NCI-H1694 treated with DMSO at 0.1 percent for 48 hours (cell line): ENCODE data around the gene SLC12A7.

ENCODE experiments used
- DNase-seq: peaks from one replicate; lab custom pipeline; 2025; lab: John Stamatoyannopoulos, UW

The SLC12A7 gene

DNA sequence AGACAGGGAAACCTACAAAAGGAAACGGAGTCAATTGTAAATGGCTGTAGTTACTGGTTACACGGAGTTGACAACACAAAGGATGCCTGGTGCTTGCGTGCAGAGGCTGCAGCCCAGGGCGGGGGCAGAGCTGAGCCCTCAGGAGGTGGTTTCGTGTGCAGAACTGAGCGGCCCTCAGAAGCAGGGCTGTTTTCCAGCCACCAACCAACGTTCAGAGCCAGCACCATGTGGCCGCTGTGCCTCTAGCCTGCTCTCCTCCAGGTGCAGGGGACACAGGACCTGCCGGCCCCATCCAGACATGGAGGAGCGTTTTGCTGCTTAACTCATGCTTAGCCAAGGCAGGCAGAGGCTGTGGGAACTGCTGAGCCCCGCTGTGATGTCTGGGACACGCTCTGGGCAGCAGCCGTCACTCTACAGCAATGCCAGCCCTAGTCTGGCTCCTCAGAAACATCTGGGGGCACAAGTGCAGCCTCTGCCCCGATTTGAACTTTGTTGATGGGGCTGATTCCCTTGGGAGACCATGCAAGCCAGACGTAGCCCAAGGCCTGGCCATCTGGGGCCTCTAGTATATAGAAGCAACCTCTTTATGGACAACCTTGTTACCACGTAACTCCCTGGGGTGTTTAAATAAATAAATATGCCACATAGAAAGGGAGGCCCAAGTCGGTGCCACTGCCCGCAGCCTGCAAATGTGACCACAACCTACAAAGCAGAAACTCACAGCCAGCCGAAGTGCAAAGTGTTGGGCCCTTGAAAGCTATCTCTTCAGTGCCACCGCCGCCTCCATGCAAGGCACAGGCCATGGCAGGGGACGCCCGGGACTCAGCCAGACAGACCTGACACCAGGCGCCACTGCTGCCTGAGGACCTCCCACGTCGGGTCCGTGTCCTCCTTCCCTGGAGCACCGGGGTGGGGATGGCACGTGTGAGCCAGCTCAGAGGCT is 61.2 kb downstream of the SLC12A7 start:
- DNase-seq = no peak

DNA sequence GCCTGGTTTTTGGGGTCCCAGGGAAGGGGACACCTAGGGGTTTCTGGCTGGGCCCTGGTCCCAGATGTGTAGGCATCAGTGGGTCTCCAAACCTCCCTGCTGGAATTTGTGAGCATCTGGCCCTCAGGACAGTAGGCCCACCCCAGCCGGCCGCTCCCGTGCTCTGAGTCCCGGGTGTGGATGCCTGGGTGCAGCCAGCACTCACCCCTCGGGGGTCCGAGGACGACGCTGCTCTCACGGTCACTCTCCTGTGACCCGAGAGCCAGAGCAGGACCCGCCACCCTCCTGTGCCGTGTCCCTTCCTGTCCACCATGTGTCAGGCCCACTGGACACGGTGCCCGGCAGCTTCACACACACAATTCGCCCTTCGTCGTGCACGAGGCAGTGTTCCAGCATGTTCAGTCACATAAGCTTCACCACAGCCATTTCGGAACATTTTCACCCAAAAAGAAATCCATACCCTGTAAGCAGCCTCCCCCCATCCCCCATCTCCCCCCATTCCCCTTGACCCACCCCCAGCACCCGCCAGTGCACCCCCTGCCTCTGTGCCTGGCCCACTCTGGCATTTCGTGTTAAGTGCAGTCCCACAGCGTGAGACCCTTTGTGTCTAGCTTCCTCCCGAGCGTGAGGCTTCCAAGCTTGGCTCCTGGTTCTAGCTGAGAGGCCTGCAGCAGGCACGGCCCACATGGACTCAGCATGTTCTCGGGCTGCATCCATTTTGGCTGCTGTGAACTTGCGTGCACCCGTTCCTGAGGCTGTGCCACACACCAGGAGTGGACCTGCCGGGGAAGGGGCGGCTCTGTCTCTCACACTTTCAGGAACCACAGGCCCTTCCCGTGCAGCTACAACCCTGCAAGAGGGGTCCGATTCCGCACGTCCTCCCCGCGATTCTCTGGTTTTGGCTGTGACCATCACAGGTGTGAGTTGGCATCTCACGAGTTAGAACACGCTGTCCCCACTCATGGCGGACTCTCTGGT is 62.7 kb downstream of the SLC12A7 start:
- DNase-seq = no peak

GRCh38 chr5:1048162-1048721 is 63.6 kb downstream of the SLC12A7 start:
- DNase-seq = no peak

DNA sequence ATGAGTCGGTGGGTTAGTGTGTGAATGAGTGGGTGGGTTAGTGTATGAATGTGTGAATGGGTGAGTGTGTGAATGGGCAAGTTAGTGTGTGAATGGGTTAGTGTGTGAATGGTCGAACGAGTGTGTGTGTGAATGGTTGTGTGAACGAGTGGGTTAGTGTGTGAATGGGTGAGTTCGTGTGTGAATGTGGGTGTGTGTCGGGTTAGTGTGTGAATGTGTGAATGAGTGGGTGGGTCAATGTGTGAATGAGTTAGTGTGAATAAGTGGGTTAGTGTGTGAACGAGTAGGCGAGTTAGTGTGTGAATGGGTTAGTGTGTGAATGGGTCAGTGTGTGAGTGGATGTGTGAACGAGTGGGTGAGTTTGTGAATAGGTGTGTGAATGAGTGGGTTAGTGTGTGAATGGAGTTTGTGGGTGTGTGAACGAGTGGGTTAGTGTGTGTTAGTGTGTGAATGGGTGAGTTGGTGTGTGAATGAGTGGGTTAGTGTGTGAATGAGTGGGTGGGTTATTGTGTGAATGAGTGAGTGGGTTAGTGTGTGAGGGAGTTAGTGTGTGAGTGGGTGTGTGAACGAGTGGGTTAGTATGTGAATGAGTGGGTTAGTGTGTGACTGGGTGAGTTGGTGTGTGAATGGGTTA is 64.4 kb downstream of the SLC12A7 start:
- DNase-seq = no peak

DNA sequence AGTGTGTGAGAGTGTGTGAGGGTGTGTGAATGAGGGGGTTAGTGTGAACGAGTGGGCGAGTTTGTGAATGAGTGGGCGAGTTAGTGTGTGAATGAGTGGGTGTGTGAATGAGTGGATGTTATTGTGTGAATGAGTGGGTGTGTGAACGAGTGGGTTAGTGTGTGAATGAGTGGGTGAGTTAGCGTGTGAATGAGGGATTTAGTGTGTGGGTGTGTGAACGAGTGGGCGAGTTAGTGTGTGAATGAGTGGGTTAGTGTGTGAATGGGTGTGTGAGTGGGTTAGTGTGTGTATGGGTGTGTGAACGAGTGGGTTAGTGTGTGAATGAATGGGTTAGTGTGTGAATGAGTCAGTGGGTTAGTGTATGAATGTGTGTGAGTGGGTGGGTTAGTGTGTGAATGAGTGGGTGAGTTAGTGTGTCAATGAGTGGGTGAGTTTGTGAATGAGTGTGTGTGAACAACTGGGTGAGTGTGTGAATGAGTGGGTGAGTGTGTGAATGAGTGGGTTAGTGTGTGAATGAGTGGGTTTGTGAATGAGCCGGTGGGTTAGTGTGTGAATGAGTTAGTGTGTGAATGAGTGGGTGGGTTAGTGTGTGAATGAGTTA is 65.8 kb downstream of the SLC12A7 start:
- DNase-seq = no peak

- DNase-seq = no peak
These were observed 67.7 kb downstream of the SLC12A7 start for GRCh38 chr5:1044117-1044516.

- no peak for DNase-seq
These were observed 68.5 kb downstream of the SLC12A7 start for GRCh38 chr5:1043327-1043726.

GRCh38 chr5:1042626-1043025 is 69.2 kb downstream of the SLC12A7 start:
- no peak for DNase-seq

DNA sequence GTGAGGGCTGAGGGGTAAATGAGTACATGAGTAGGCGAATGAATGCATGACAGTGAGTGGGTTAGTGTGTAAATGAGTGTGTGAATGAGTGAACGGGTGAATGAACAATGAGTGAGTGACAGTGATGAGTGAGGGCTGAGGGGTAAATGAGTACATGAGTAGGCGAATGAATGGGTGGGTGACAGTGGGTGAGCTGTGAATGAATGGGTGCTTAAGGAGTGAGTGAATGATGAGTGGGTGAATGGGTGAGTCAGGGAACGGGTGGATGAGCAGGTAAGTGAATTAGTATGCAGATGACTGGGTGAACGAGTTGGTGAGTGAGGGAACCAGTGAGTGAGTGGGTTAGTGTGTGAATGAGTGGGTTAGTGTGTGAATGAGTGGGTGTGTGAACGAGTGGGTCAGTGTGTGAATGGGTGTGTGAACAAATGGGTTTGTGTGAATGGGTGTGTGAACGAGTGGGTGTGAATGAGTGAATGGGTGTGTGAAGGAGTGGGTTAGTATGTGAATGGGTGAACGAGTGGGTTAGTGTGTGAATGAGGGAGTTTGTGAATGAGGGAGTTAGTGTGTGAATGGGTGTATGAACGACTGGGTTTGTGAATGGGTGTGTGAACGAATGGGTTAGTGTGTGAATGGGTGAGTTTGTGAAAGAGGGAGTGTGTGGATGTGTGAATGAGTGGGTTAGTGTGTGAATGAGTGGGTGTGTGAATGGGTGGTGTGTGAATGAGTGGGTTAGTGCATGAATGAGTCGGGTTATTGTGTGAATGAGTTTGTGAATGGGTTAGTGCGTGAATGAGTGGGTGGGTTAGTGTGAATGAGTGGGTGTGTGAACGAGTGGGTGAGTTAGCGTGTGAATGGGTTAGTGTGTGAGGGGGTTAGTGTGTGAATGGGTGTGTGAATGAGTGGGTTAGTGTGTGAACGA is 70.4 kb downstream of the SLC12A7 start:
- DNase-seq = no peak

DNA sequence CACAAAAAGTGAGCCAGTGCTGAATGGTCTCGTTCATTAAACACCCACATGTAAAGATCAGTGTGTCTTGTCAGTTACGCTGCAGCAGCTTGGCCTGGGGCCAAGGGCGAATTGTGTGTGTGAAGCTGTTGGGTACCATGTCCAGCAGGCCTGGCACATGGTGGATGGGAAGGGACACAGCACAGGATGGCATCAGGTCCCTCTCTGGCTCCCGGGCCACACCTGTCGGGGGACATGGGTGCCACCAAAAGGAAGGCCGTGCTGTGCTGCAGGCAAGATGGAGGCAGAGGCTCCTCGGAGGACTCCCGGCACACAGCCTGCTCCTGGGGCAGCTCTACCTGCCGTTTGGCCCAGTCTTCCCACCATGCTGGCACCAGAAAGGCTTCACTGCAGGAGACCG is 71.3 kb downstream of the SLC12A7 start:
- no peak for DNase-seq

GRCh38 chr5:1039706-1040260 is 72.1 kb downstream of the SLC12A7 start:
- DNase-seq = no peak

- DNase-seq = no peak
These were observed 72.7 kb downstream of the SLC12A7 start for GRCh38 chr5:1039210-1039548.

DNA sequence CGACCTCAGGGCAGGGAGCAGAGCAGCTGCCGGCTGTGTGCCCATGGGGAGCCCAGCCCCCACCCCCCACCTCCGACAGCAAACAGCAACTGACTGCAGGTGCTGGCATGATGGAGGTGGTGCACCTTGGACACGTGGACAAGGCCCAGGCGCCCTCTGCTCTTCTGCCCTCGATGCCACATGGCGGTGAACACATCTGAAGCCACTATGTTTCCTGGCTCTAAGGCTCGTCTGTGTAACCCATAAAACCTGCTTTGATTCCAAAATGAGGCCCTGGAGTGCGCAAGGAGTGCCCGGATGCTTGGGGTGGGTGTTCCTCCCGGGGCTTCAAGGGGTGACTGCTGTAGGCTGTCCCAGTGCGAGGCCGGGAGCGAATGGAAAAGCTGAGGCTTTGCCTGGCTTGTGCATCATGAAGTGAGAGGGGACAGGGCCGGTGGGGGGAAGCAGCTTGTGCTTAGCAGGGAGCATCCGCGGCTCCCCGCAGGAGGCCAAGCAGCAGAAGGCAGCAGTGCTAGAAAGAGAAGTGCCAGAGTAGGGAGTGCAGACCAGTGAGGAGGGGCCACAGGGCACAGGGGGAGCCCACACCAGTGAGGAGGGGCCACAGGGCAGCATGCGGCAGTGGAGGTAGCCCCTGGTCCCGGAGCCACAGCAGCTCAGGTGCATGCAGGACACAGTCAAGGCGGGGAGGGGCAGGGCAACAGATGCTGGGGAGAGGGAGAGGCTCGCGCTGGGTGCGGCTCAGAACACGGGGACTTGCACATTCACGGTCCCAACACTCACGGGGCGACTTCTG is 73.2 kb downstream of the SLC12A7 start:
- DNase-seq = no peak

DNA sequence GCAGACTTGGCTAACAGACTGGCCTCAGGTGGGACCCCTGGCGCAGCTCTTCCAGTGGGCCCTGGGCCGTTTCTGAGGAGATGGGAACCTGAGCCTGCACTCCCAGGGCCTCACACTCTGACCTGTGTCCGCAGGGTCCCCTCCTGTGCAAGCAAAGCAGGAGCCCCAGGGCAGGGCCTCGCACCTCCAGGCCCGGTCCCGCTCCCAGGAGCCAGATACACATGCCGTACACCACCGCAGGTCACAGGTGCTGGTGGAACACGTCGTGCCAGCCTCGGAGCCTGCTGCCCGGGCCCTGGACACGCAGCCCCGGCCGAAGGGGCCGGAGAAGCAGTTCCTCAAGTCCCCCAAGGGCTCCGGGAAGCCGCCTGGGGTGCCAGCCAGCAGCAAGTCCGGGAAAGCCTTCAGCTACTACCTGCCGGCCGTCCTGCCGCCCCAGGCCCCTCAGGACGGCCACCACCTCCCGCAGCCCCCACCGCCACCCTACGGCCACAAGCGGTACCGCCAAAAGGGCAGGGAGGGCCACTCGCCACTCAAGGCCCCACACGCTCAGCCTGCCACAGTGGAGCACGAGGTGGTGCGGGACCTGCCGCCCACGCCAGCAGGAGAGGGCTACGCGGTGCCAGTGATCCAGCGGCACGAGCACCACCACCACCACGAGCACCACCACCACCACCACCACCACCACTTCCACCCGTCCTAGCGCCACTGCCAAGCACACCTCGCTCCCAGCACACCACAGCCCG is 74.0 kb downstream of the SLC12A7 start:
- DNase-seq = no peak

DNA sequence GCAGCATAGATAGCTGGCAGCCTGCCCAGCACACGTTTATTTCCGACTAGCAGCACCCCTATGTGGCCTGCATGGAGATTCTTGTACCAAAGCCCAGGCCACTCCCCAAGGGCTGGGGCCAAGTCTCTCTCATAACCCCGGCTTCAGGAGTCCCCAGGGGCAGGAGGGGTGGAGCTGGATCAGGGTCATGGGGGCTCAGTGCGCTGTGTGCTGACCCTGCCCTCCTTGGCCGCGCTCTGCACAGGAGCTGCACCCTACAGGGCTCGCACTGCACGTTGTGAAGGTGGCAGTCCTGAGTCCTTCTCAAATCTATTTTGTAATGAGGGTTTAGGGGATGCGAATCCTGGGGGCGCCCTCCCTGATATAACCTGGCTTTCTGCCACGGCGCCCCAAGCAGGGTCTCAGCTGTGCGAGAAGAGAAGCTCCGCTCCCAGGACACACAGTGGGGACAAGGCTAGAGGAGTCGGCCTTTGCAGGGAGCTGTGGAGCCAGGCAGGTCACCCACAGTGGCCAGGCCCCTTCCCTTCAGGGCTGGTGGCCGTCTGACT is 74.7 kb downstream of the SLC12A7 start:
- DNase-seq = peak; percentile 7

GRCh38 chr5:1036504-1037122 is 75.2 kb downstream of the SLC12A7 start:
- DNase-seq = no peak

DNA sequence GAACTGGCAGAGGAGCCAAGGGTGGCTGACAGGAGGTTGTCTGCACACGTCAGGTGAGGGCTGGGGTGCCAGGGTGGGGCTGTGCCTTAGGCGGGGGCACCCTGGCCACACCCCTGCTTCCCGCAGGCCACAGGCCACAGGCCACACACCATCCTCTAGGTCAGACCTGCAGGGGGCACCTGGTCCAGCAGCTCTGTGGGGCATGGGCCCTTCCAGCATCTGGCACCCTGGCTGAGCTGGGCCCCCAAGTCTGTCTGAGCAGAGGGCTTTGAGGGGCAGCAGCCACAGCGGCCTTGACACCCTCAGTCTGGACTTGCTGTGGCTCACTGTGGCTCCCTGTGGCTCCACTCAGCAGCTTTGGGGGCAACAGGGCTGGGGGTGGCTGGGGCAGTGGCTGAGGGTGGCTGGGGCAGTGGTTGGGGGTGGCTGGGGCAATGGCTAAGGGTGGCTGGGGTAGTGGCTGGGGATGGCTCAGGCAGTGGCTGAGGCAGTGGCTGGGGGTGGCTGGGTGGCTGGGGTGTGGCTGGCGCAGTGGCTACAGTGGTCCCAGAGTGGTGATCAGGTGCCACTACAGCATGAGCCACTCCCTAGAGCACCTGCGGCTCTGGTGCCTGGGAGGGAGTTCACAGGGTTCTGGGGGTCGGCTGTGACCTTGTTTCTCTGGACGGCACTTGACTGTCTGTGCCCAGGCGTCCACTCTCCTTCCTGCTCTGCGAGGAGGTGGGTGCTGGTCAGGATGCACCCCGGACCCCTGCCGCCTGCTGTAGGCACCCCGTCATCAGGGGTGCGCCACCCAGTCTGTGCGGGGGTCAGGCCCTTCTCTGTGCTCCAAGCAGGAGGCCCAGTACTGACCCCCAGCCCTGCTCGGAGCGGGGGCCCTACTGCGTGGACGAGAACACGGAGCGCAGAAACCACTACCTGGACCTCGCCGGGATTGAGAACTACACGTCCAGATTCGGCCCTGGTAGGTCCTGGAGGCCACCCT is 76.2 kb downstream of the SLC12A7 start:
- DNase-seq = no peak
